HG03565 (cell line): ENCODE data around the gene SLBP.

Experiments
- ATAC-seq: cut with Tn5 transposase; IDR thresholded peaks from one replicate; pipeline ENCODE4 v1.9.1; 2021; ENCODE audit warnings: mild to moderate bottlenecking, moderate library complexity; ENCODE audit not compliant: unreplicated experiment

The SLBP gene

GRCh38 chr4:1656132-1656531 is 56.0 kb downstream of the SLBP start:
- ATAC-seq = no peak

DNA sequence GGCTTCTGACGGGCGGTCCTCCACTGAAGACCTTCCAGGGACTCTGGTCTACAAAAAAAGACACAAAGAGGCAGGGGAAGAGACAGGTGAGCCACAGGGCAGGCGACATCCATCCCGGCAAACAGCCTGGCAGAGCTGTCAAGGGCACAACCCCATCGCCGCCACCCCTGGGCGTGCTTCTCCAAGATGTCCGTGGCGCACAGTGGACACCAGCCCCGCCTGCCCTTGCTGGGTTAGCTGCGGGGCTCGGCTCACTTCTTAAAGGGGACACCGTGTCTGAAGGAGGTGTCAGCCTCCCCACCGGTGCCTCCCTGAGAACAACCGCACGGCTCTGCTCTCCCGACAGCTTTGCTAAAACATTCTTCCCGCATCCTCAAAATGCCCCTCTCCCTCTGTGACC is 56.4 kb downstream of the SLBP start:
- ATAC-seq = no peak

- no peak for ATAC-seq
These were observed 57.0 kb downstream of the SLBP start for GRCh38 chr4:1655081-1655480.

- ATAC-seq = no peak
These were observed 57.7 kb downstream of the SLBP start for GRCh38 chr4:1654216-1654955.

DNA sequence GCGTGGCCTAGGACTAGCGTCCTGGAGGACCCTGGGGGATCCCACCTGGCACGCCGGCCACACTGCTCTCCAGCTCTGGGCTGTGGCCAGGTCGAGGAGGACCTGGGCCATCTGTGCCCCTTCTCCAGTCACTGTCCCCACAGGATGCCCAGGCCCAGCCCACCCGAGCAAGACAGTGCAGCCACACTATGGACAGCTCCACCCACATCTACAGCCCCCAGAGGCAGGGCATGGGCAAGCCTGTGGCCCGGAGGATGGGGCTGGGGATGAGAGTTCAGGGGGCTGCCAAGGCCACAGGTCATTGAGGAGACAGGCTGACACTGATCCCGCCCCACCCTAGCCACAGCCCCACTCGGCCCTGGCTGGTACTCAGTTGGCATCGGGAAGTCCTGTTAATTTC is 58.3 kb downstream of the SLBP start:
- ATAC-seq = no peak

- no peak for ATAC-seq
These were observed 60.0 kb downstream of the SLBP start for GRCh38 chr4:1652088-1652487.

GRCh38 chr4:1651609-1652008 is 60.5 kb downstream of the SLBP start:
- no peak for ATAC-seq

- no peak for ATAC-seq
These were observed 63.2 kb downstream of the SLBP start for GRCh38 chr4:1648962-1649361.

GRCh38 chr4:1647432-1647831 is 64.7 kb downstream of the SLBP start:
- ATAC-seq = no peak

- no peak for ATAC-seq
These were observed 65.4 kb downstream of the SLBP start for GRCh38 chr4:1646690-1647089.

DNA sequence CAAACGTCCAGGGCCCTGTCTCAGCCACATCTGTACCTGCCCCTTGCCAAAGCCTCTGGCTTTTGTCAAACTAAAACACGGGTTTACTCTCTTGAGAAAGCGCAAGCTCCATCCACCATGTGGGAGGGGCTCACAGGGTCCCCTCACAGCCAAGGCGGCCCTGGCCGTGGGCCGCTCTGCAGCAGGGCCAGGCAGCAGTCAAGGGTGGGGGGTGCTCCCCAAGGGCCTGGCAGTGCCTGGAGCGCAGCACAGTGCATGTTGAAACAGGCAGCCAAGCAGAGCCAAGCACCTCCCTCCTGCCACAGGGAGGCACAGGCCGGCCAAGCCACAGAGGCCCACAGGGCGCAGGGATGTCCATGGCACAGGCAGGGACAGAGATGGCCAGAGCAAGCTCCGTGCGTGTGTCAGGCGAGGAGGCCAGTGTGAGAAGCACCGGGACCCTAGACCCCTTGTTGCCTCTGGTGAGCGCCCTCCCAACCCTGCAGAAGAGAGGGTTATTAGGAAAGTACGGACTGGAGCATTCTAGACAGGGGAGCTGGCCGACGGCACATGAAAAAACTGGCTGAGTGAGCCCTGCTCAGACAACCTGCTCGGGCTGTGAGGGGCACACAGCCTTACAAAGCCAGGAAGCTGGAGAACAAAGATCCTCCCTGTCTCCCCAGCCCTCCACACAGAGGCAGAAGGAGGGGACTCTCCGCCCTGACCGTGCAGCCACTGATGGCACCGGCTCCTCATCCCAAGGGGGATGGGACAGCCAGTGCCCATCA is 67.0 kb downstream of the SLBP start:
- no peak for ATAC-seq

GRCh38 chr4:1643971-1644735 is 68.0 kb downstream of the SLBP start:
- ATAC-seq = no peak
